Breast epithelium (tissue), 4 donors: ENCODE data around the gene CCNG2. TPM values are rescaled to one million over a fixed set of nuclear protein-coding genes. Genes with fewer than 3 reads are reported as not detected.

ENCODE experiments used
- DNase-seq, 2 donors: peaks; one replicate each; pipeline ENCODE4 v3.0.0-alpha.2; 2019; ENCODE audit warnings: low spot score in 2 of 2
- H3K27ac ChIP-seq, 2 donors: fragments of 200-600 bp; sonication (generic) in 1 of 2; one replicate each; pipeline ENCODE4 v1.5.1; 2016 to 2019; ENCODE audit warnings: mild to moderate bottlenecking in 1 of 2
- H3K27me3 ChIP-seq, 2 donors: fragments of 200-600 bp; sonication (generic) in 1 of 2; one replicate each; pipeline versions ENCODE4 v1.5.1 to v1.6.0; 2017 to 2019; ENCODE audit warnings: control low read depth in 1 of 2, mild to moderate bottlenecking in 1 of 2
- H3K36me3 ChIP-seq: fragments of 200-600 bp; one replicate; pipeline ENCODE4 v1.5.1; 2019
- H3K4me1 ChIP-seq, 2 donors: fragments of 200-600 bp; sonication (generic); one replicate each; pipeline ENCODE4 v1.5.1; 2016 to 2019; ENCODE audit warnings: control low read depth in 1 of 2
- H3K4me3 ChIP-seq, 3 donors: fragments of 200-600 bp; sonication (generic); 1 replicate in 2 of 3; 2 replicates in 1 of 3; pipeline ENCODE4 v1.5.1; 2016 to 2019; ENCODE audit warnings: mild to moderate bottlenecking in 3 of 3, moderate library complexity in 2 of 3
- H3K9me3 ChIP-seq, 2 donors: fragments of 200-600 bp; sonication (generic) in 1 of 2; one replicate each; pipeline ENCODE4 v1.5.1; 2016 to 2019; ENCODE audit warnings: control low read depth in 1 of 2
- CTCF ChIP-seq, 3 donors: fragments of 450-650 bp; IDR thresholded peaks; one replicate each; pipeline ENCODE4 v1.5.1; 2016 to 2017; ENCODE audit warnings: antibody characterized with exemption in 3 of 3, mild to moderate bottlenecking in 3 of 3, moderate library complexity in 3 of 3
- POLR2A ChIP-seq: fragments of 450-650 bp; IDR thresholded peaks from one replicate; pipeline ENCODE4 v1.6.1; 2016; ENCODE audit warnings: antibody characterized with exemption, mild to moderate bottlenecking, moderate library complexity
- POLR2AphosphoS5 ChIP-seq, 3 donors: sonication (generic); formaldehyde crosslinking; IDR thresholded peaks; one replicate each; pipeline ENCODE4 v1.6.1; 2017; ENCODE audit warnings: antibody characterized with exemption in 3 of 3
- intact Hi-C: fragments of 100-400 bp; cut with DNase I; formaldehyde crosslinking; loops from one replicate; pipeline ENCODE4 v1.15.1; 2023; ENCODE audit warnings: low total_unique reads
- total RNA-seq, 3 donors: library from RNA; depleted of rRNA; stranded (reverse); fragments of >200 nt; gene quantifications; one replicate each; pipeline ENCODE4 v1.1.0, GENCODE V29; 2016

CCNG2 gene
- total RNA-seq = 100 to 1,000 TPM in 2 of 3 donors, 10 to 100 TPM in 1; 74.1 to 111 (median 107) TPM

- H3K4me3 ChIP-seq = peak within 1 kb of the TSS; percentile 88 to 99 (median 98)
- peaks cover 0 to 10% of the 10 kb centered on the region in 2 donors for H3K4me1 ChIP-seq
- H3K27me3 ChIP-seq = no peaks in the 10 kb centered on the region
- peak; percentile 85 to 87 for DNase-seq
- H3K27ac ChIP-seq = peak within 1 kb of the TSS; percentile 97
- H3K36me3 ChIP-seq = peaks cover 7% of the 10 kb centered on the region
- TF ChIP-seq POLR2AphosphoS5 (IDR thresholded peaks at IDR 0.05) (peak; percentile 95 to 98 (median 96)), POLR2A (peak; percentile 51), CTCF (IDR thresholded peaks at IDR 0.05) (peak in 2 of 3 donors; percentile 14 to 44)
- intact Hi-C loops = loop anchor here (2.0 kb wide), 1 partner anchor 82 kb away; the partner anchor contains the start of gene CCNI
- no peaks in the 10 kb centered on the region for H3K9me3 ChIP-seq
Measured at GRCh38 chr4:77156912-77157858, at the start of gene CCNG2. CCNG2 (plus strand) TSS chr4:77157207; CDS start chr4:77158533, 1,326 bp downstream.

DNA sequence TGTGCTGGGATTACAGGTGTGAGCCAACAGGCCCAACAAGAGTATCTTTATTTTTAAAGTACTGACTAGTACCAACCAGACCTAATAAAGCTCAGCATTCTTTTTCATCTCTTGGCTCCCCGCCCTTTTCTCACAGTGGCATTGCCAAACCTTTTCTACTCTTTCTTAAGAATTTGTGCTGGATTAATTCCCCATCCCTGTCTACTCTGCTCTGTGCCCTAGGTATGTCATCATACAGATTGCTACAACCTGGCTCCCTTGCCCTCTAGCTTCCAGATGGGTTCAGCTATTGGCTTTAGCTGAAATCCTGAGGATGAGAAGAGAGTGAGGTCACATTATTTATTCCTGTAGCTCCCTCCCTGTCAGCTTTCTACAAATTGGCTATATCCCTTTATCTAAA lies 46.3 kb upstream of the CCNG2 start:
- intact Hi-C loops = no loop called here
- H3K27me3 ChIP-seq = no peaks in the 10 kb centered on the region

GRCh38 chr4:77113069-77113468 lies 43.9 kb upstream of the CCNG2 start:
- Histone ChIP-seq H3K4me1 (no peaks in the 10 kb centered on the region), H3K4me3 (no peak overlapping the region), H3K36me3 (no peaks in the 10 kb centered on the region), H3K9me3 (no peaks in the 10 kb centered on the region), H3K27ac (no peak overlapping the region), H3K27me3 (no peaks in the 10 kb centered on the region)
- no peak for DNase-seq
- intact Hi-C loops = no loop called here
- no peak for TF ChIP-seq POLR2A
- no peak for TF ChIP-seq POLR2AphosphoS5 (IDR thresholded peaks at IDR 0.05)
- TF ChIP-seq CTCF (IDR thresholded peaks at IDR 0.05) = no peak

More for the DNA sequence above, 46.3 kb upstream of the CCNG2 start:
- Histone ChIP-seq H3K27ac (peak overlapping the region; percentile 19 to 43), H3K4me3 (no peak overlapping the region), H3K4me1 (peaks cover 0 to 2% of the 10 kb centered on the region in 2 donors), H3K36me3 (no peaks in the 10 kb centered on the region), H3K9me3 (no peaks in the 10 kb centered on the region)
- TF ChIP-seq CTCF (IDR thresholded peaks at IDR 0.05) (no peak), POLR2A (no peak), POLR2AphosphoS5 (IDR thresholded peaks at IDR 0.05) (no peak)
- peak in 1 of 2 donors; percentile 78 for DNase-seq

DNA sequence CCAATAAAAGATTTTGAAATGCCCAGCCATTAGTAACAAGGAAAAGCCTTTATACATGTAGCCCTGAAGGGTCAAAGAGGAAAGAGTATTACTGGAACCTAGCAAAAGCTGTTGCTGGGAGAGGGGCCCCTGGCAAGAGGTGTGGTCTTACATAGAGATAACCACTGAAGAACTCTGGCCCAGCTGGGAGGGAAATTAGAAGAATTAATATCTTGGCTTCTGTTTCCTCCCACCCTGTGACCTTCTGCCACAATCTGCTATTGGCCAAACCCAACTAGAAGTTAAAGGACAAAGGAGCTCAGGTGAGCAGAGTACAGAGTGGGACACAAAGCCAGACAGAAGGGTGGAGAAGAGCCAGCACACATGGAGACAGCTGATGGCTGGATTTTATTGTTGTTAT lies 39.3 kb upstream of the CCNG2 start:
- Histone ChIP-seq H3K27me3 (no peaks in the 10 kb centered on the region), H3K4me1 (no peaks in the 10 kb centered on the region), H3K4me3 (no peak overlapping the region), H3K9me3 (no peaks in the 10 kb centered on the region), H3K27ac (no peak overlapping the region), H3K36me3 (no peaks in the 10 kb centered on the region)
- TF ChIP-seq POLR2A (no peak), POLR2AphosphoS5 (IDR thresholded peaks at IDR 0.05) (no peak), CTCF (IDR thresholded peaks at IDR 0.05) (no peak)
- intact Hi-C loops = no loop called here
- no peak for DNase-seq
